ENCODE results near the gene H2AZ2. TPM values are rescaled to one million over a fixed set of nuclear protein-coding genes. Genes with fewer than 3 reads are reported as not detected.
"Not testable (repeated sequence)": the region's sequence is repeated elsewhere in the genome, so short reads cannot be mapped to it uniquely, and the experiment has no call there.

H2AZ2 gene
- total RNA-seq, 2 donors from 2014 or later: 111 to 146 TPM

GRCh38 chr7:44872787-44873186 is 24.9 kb upstream of the H2AZ2 start:
- H3K9me3 ChIP-seq: no peaks in the 10 kb centered on the region
- DNase-seq (ENCODE audit: low spot score): no peak
- no peaks in the 10 kb centered on the region for H3K27me3 ChIP-seq (replicated peaks; ENCODE audit: insufficient read depth)
- no peaks in the 10 kb centered on the region for H3K36me3 ChIP-seq
- intact Hi-C loops (cut with DNase I): no loop called here
- TF ChIP-seq POLR2A (IDR thresholded peaks at IDR 0.05): no peak
- no peak for TF ChIP-seq CTCF (IDR thresholded peaks at IDR 0.05)
- no peak for TF ChIP-seq POLR2AphosphoS5 (IDR thresholded peaks at IDR 0.05)
- no peaks in the 10 kb centered on the region for H3K4me1 ChIP-seq (replicated peaks)
- 82% methylated on average over 1 of the region's 1 CpG for WGBS
- no peak overlapping the region for H3K27ac ChIP-seq
- no peak overlapping the region for H3K4me3 ChIP-seq

- H3K27me3 ChIP-seq (replicated peaks; ENCODE audit: insufficient read depth); H3K4me1 ChIP-seq (replicated peaks); intact Hi-C loops (cut with DNase I); H3K9me3 ChIP-seq; H3K36me3 ChIP-seq; DNase-seq (ENCODE audit: low spot score); H3K27ac ChIP-seq; H3K4me3 ChIP-seq: not testable (repeated sequence)
- WGBS: 87% methylated on average over 17 of the region's 23 CpGs
Measured at GRCh38 chr7:44871918-44872317, 24.0 kb upstream of the H2AZ2 start.

GRCh38 chr7:44870780-44871179 is 22.9 kb upstream of the H2AZ2 start:
- H3K27ac ChIP-seq; H3K36me3 ChIP-seq; DNase-seq (ENCODE audit: low spot score); intact Hi-C loops (cut with DNase I); H3K4me3 ChIP-seq; H3K9me3 ChIP-seq; H3K4me1 ChIP-seq (replicated peaks); H3K27me3 ChIP-seq (replicated peaks; ENCODE audit: insufficient read depth): not testable (repeated sequence)
- 90% methylated on average over 20 of the region's 29 CpGs for WGBS

GRCh38 chr7:44870336-44870735 is 22.4 kb upstream of the H2AZ2 start:
- H3K27ac ChIP-seq; H3K9me3 ChIP-seq; H3K27me3 ChIP-seq (replicated peaks; ENCODE audit: insufficient read depth); H3K4me1 ChIP-seq (replicated peaks); DNase-seq (ENCODE audit: low spot score); intact Hi-C loops (cut with DNase I); H3K4me3 ChIP-seq; H3K36me3 ChIP-seq: not testable (repeated sequence)
- WGBS: 92% methylated on average over 3 of the region's 3 CpGs

GRCh38 chr7:44867073-44867995 is 19.4 kb upstream of the H2AZ2 start:
- no peak overlapping the region for H3K4me3 ChIP-seq
- H3K9me3 ChIP-seq: no peaks in the 10 kb centered on the region
- TF ChIP-seq POLR2A (IDR thresholded peaks at IDR 0.05) (no peak), POLR2AphosphoS5 (IDR thresholded peaks at IDR 0.05) (peak; percentile 35)
- WGBS: 66% methylated on average over 4 of the region's 4 CpGs
- H3K4me1 ChIP-seq (replicated peaks): no peaks in the 10 kb centered on the region
- no peaks in the 10 kb centered on the region for H3K36me3 ChIP-seq
- peak overlapping the region in 1 of 2 donors; percentile 9 for H3K27ac ChIP-seq
- H3K27me3 ChIP-seq (replicated peaks; ENCODE audit: insufficient read depth): no peaks in the 10 kb centered on the region
- DNase-seq (ENCODE audit: low spot score): no peak
- intact Hi-C loops (cut with DNase I): no loop called here

GRCh38 chr7:44861949-44862348 is 14.1 kb upstream of the H2AZ2 start:
- H3K4me3 ChIP-seq; H3K36me3 ChIP-seq; H3K4me1 ChIP-seq (replicated peaks); H3K9me3 ChIP-seq; H3K27me3 ChIP-seq (replicated peaks; ENCODE audit: insufficient read depth); intact Hi-C loops (cut with DNase I); H3K27ac ChIP-seq; DNase-seq (ENCODE audit: low spot score): not testable (repeated sequence)
- WGBS: 63% methylated on average over 4 of the region's 4 CpGs

- H3K27me3 ChIP-seq (replicated peaks; ENCODE audit: insufficient read depth): no peaks in the 10 kb centered on the region
- H3K4me1 ChIP-seq (replicated peaks): no peaks in the 10 kb centered on the region
- no peak for DNase-seq (ENCODE audit: low spot score)
- H3K9me3 ChIP-seq: no peaks in the 10 kb centered on the region
- H3K27ac ChIP-seq: no peak overlapping the region
- WGBS: 77% methylated on average over 2 of the region's 2 CpGs
- intact Hi-C loops (cut with DNase I): loop anchor here (5.0 kb wide), 2 partner anchors 64 to 279 kb away; no protein-coding TSS in a partner anchor
- TF ChIP-seq POLR2A (IDR thresholded peaks at IDR 0.05) (no peak), CTCF (IDR thresholded peaks at IDR 0.05) (peak in 1 of 4 experiments; percentile 8)
- H3K36me3 ChIP-seq: no peaks in the 10 kb centered on the region
- no peak overlapping the region for H3K4me3 ChIP-seq
Measured at GRCh38 chr7:44858161-44858560, 10.3 kb upstream of the H2AZ2 start.

Measured in prostate gland (tissue), 2 donors.